ENCODE results near the gene TMPRSS3.

Gene TMPRSS3

DNA sequence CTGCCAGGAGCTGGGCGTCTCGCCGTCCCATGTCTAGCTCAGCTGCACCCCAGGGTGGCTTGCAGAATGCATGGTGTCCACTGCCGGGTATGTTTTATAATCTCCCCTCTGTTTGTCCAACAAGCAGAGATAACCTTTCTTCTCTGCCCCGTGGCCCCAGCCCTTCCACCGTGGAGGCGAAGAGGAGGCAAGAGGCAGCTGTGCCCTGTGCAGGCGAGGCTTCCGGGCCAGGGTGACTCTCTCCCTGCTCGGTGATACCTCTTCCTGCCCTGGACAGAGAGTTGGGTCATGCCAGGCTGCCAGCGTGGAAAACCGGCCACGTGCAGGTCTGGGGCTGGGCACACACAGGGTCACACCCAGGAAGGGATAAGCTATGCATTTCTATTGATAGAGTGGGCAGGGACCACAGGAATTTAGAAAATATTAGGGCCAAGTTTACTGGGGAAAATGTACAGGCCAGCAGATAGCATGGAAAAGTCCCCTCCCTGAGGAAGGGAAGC is 44.9 kb downstream of the TMPRSS3 start, which contains the start of gene TFF2:
TSS of gene TFF2 (minus strand) at position 68 of the 500 bp plus-strand sequence. CDS start at position 31, 37 bp downstream.
- no peak for ATAC-seq
- TF ChIP-seq TOX (CRISPR knock-in tag; IDR thresholded peaks at IDR 0.05; ENCODE audit: borderline replicate concordance), result no peak
- no peak for TF ChIP-seq TCF4 (CRISPR knock-in tag; IDR thresholded peaks at IDR 0.05; ENCODE audit: borderline replicate concordance)
- no peak for TF ChIP-seq ISL1 (CRISPR knock-in tag; IDR thresholded peaks at IDR 0.05)
- no peak for TF ChIP-seq SNAI2 (CRISPR knock-in tag; IDR thresholded peaks at IDR 0.05)
- TF ChIP-seq ARNTL (CRISPR knock-in tag; IDR thresholded peaks at IDR 0.05; ENCODE audit: borderline replicate concordance, low read depth), result no peak
- TF ChIP-seq ZC3H10 (CRISPR knock-in tag; IDR thresholded peaks at IDR 0.05), result no peak

- no peak for ATAC-seq
- TF ChIP-seq, protein P1, sequence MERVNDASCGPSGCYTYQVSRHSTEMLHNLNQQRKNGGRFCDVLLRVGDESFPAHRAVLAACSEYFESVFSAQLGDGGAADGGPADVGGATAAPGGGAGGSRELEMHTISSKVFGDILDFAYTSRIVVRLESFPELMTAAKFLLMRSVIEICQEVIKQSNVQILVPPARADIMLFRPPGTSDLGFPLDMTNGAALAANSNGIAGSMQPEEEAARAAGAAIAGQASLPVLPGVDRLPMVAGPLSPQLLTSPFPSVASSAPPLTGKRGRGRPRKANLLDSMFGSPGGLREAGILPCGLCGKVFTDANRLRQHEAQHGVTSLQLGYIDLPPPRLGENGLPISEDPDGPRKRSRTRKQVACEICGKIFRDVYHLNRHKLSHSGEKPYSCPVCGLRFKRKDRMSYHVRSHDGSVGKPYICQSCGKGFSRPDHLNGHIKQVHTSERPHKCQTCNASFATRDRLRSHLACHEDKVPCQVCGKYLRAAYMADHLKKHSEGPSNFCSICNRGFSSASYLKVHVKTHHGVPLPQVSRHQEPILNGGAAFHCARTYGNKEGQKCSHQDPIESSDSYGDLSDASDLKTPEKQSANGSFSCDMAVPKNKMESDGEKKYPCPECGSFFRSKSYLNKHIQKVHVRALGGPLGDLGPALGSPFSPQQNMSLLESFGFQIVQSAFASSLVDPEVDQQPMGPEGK (CRISPR knock-in tag; IDR thresholded peaks at IDR 0.05; ENCODE audit: borderline replicate concordance), result no peak
- no peak for TF ChIP-seq SNAI2 (CRISPR knock-in tag; IDR thresholded peaks at IDR 0.05)
- no peak for TF ChIP-seq ZFP3 (CRISPR knock-in tag; IDR thresholded peaks at IDR 0.05)
- TF ChIP-seq POU6F1 (CRISPR knock-in tag; IDR thresholded peaks at IDR 0.05; ENCODE audit: borderline replicate concordance, low read depth), result no peak
- no peak for TF ChIP-seq TOX (CRISPR knock-in tag; IDR thresholded peaks at IDR 0.05; ENCODE audit: borderline replicate concordance)
- no peak for TF ChIP-seq ZC3H10 (CRISPR knock-in tag; IDR thresholded peaks at IDR 0.05)
- no peak for TF ChIP-seq ZNF70 (CRISPR knock-in tag; IDR thresholded peaks at IDR 0.05)
- no peak for TF ChIP-seq ESRRG (CRISPR knock-in tag; IDR thresholded peaks at IDR 0.05)
- TF ChIP-seq OSR1 (CRISPR knock-in tag; IDR thresholded peaks at IDR 0.05), result no peak
- TF ChIP-seq RARB (CRISPR knock-in tag; IDR thresholded peaks at IDR 0.05), result no peak
- TF ChIP-seq BACH2 (CRISPR knock-in tag; IDR thresholded peaks at IDR 0.05; ENCODE audit: borderline replicate concordance), result no peak
Measured at GRCh38 chr21:42350318-42350910, 45.4 kb downstream of the TMPRSS3 start.

DNA sequence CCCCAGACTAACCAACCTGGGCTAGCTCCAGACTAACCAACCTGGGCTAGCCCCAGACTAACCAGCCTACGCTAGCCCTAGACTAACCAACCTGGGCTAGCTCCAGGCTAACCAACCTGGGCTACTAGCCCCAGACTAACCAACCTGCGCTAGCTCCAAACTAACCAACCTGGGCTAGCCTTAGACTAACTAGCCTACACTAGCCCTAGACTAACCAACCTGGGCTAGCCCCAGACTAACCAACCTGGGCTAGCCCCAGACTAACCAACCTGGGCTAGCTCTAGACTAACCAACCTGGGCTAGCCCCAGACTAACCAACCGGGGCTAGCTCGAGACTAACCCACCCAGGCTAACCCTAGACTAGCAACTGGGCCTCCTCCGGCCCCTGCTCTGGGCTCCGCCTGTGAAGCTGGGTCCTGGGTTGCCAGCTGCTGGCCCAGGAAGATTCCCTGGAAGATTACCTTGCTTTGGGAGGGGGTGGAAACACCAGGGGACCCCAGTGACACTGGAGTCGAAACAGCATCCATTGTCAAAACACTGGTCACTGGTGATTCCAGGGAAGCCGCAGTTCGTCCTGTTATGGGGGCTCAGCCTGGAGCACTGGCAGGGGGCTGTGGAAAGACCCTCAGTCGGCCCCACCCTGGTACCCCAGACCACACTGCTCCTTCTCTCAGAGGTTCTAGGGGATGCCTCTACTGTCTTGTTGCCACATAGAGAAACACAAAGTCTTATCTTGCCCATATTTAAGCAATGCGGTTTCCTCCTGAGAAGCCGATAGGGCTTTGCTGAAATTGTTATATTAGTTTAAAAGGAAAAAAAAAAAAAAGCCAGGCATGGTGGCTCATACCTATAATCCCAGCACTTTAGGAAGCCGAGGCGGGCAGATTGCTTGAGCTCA is 46.2 kb downstream of the TMPRSS3 start:
- no peak for TF ChIP-seq ZNF8 (CRISPR knock-in tag; IDR thresholded peaks at IDR 0.05)
- no peak for TF ChIP-seq RARB (CRISPR knock-in tag; IDR thresholded peaks at IDR 0.05)
- TF ChIP-seq, protein P2, sequence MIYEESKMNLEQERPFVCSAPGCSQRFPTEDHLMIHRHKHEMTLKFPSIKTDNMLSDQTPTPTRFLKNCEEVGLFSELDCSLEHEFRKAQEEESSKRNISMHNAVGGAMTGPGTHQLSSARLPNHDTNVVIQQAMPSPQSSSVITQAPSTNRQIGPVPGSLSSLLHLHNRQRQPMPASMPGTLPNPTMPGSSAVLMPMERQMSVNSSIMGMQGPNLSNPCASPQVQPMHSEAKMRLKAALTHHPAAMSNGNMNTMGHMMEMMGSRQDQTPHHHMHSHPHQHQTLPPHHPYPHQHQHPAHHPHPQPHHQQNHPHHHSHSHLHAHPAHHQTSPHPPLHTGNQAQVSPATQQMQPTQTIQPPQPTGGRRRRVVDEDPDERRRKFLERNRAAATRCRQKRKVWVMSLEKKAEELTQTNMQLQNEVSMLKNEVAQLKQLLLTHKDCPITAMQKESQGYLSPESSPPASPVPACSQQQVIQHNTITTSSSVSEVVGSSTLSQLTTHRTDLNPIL (CRISPR knock-in tag; IDR thresholded peaks at IDR 0.05; ENCODE audit: low read depth), result no peak
- TF ChIP-seq PPARA (CRISPR knock-in tag; IDR thresholded peaks at IDR 0.05; ENCODE audit: borderline replicate concordance), result no peak
- no peak for TF ChIP-seq ZC3H10 (CRISPR knock-in tag; IDR thresholded peaks at IDR 0.05)
- no peak for TF ChIP-seq ESRRG (CRISPR knock-in tag; IDR thresholded peaks at IDR 0.05)
- TF ChIP-seq CSRNP3 (CRISPR knock-in tag; IDR thresholded peaks at IDR 0.05), result no peak
- TF ChIP-seq ZFP3 (CRISPR knock-in tag; IDR thresholded peaks at IDR 0.05), result no peak
- TF ChIP-seq ARNTL (CRISPR knock-in tag; IDR thresholded peaks at IDR 0.05; ENCODE audit: borderline replicate concordance, low read depth), result no peak
- no peak for TF ChIP-seq TCF4 (CRISPR knock-in tag; IDR thresholded peaks at IDR 0.05; ENCODE audit: borderline replicate concordance)
- TF ChIP-seq, protein P3, sequence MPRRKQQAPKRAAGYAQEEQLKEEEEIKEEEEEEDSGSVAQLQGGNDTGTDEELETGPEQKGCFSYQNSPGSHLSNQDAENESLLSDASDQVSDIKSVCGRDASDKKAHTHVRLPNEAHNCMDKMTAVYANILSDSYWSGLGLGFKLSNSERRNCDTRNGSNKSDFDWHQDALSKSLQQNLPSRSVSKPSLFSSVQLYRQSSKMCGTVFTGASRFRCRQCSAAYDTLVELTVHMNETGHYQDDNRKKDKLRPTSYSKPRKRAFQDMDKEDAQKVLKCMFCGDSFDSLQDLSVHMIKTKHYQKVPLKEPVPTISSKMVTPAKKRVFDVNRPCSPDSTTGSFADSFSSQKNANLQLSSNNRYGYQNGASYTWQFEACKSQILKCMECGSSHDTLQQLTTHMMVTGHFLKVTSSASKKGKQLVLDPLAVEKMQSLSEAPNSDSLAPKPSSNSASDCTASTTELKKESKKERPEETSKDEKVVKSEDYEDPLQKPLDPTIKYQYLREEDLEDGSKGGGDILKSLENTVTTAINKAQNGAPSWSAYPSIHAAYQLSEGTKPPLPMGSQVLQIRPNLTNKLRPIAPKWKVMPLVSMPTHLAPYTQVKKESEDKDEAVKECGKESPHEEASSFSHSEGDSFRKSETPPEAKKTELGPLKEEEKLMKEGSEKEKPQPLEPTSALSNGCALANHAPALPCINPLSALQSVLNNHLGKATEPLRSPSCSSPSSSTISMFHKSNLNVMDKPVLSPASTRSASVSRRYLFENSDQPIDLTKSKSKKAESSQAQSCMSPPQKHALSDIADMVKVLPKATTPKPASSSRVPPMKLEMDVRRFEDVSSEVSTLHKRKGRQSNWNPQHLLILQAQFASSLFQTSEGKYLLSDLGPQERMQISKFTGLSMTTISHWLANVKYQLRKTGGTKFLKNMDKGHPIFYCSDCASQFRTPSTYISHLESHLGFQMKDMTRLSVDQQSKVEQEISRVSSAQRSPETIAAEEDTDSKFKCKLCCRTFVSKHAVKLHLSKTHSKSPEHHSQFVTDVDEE (CRISPR knock-in tag; IDR thresholded peaks at IDR 0.05), result no peak
- no peak for TF ChIP-seq GLIS3 (CRISPR knock-in tag; IDR thresholded peaks at IDR 0.05)
- no peak for TF ChIP-seq ZFP30 (CRISPR knock-in tag; IDR thresholded peaks at IDR 0.05)
- ATAC-seq, result no peak
